G401.6 (cell line): Measurements from ENCODE around the gene FASTKD3.

Experiments
- FAIRE-seq: peaks from 2 replicates; lab custom pipeline; 2012; peaks lifted over from hg19 to GRCh38; lab: Jason Lieb, UNC

Gene FASTKD3

GRCh38 chr5:7848296-7848695, 20.5 kb downstream of the FASTKD3 start:
- FAIRE-seq, result no peak

- FAIRE-seq, result no peak
These were observed 22.5 kb downstream of the FASTKD3 start for GRCh38 chr5:7846327-7846726.

GRCh38 chr5:7845557-7845956, 23.3 kb downstream of the FASTKD3 start:
- FAIRE-seq, result no peak

GRCh38 chr5:7844901-7845300, 23.9 kb downstream of the FASTKD3 start:
- no peak for FAIRE-seq

- FAIRE-seq, result no peak
These were observed 26.3 kb downstream of the FASTKD3 start for GRCh38 chr5:7842531-7842930.

GRCh38 chr5:7837403-7837802, 31.4 kb downstream of the FASTKD3 start:
- no peak for FAIRE-seq

- FAIRE-seq, result no peak
These were observed 33.8 kb downstream of the FASTKD3 start for GRCh38 chr5:7834982-7835381.

- no peak for FAIRE-seq
These were observed 40.6 kb downstream of the FASTKD3 start for GRCh38 chr5:7828269-7828668.

- FAIRE-seq, result no peak
These were observed 41.2 kb downstream of the FASTKD3 start for GRCh38 chr5:7827610-7828009.

GRCh38 chr5:7825630-7826029, 43.2 kb downstream of the FASTKD3 start:
- FAIRE-seq, result no peak

GRCh38 chr5:7824995-7825394, 43.8 kb downstream of the FASTKD3 start:
- FAIRE-seq, result no peak

GRCh38 chr5:7823594-7823993, 45.2 kb downstream of the FASTKD3 start:
- no peak for FAIRE-seq

GRCh38 chr5:7822449-7822848, 46.4 kb downstream of the FASTKD3 start:
- no peak for FAIRE-seq

- no peak for FAIRE-seq
These were observed 52.3 kb downstream of the FASTKD3 start for GRCh38 chr5:7816535-7816901.

- FAIRE-seq, result no peak
These were observed 52.8 kb downstream of the FASTKD3 start for GRCh38 chr5:7815892-7816534.

- no peak for FAIRE-seq
These were observed 54.0 kb downstream of the FASTKD3 start for GRCh38 chr5:7814816-7815215.

- no peak for FAIRE-seq
These were observed 55.3 kb downstream of the FASTKD3 start for GRCh38 chr5:7813576-7813975.

GRCh38 chr5:7813007-7813406, 55.8 kb downstream of the FASTKD3 start:
- no peak for FAIRE-seq

- FAIRE-seq, result no peak
These were observed 57.1 kb downstream of the FASTKD3 start for GRCh38 chr5:7811715-7812114.
